NCI-H82 treated with DMSO at 0.1 percent for 48 hours (cell line): Measurements from ENCODE around the gene RNU6-9.

Experiments used
- DNase-seq: peaks from one replicate; lab custom pipeline; 2025; ENCODE audit not compliant: unreplicated experiment; lab: John Stamatoyannopoulos, UW

Gene RNU6-9

GRCh38 chr19:861756-862580 is 31.3 kb upstream of the RNU6-9 start:
- DNase-seq = peak; percentile 74

DNA sequence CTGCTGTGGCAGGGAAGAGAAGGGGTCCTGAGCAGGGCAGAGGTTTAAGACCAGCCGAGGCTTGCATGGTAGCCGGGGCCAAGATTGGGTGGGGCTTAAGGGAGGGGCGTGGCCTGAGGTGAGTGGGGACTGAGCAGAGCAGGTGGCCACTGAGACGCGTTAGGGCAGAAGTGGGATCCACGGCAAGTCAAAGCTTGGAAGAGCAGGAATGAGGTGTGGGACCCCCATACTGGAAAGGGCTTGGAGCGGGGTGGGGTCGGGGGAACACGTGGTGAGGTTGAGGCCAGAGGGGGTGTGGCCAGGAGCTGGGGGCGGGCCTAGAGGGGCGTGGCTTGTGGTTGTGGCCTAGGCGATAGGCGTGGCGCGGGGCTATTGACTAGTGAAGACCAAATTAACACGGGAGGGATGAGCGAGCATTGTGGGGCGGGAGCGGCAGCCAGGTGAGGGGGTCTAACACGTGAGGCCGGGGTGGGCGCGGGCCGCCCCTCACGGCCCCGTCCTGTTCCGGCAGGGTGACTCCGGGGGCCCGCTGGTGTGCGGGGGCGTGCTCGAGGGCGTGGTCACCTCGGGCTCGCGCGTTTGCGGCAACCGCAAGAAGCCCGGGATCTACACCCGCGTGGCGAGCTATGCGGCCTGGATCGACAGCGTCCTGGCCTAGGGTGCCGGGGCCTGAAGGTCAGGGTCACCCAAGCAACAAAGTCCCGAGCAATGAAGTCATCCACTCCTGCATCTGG is 30.5 kb upstream of the RNU6-9 start:
- no peak for DNase-seq

DNA sequence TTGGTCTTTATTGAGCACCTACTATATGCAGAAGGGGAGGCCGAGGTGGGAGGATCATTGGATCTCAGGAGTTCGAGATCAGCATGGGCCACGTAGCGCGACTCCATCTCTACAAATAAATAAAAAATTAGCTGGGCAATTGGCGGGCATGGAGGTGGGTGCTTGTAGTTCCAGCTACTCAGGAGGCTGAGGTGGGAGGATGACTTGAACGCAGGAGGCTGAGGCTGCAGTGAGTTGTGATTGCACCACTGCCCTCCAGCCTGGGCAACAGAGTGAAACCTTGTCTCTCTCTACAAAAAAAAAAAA is 30.0 kb upstream of the RNU6-9 start:
- DNase-seq = no peak

DNA sequence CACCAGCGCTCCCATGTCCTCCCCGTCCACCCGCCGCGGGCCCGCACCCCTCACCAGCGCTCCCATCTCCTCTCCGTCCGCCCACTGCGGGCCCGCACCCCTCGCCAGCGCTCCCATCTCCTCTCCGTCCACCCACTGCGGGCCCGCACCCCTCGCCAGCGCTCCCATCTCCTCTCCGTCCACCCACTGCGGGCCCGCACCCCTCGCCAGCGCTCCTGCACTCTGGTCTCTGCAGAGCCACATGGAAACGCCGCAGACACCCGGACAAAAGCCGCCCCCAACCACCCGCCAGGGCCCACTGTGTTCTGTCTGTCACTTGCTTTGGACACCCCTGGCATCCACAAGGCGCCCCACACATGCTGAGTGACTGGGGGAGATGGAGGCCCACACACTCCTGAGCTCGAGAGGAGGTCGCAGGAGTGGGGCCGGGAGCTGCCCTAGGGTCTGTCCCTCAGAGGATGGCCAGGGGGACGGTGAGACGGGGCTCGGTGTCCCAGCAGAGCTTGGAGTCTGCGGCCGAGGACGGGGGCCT is 26.4 kb upstream of the RNU6-9 start:
- no peak for DNase-seq

DNA sequence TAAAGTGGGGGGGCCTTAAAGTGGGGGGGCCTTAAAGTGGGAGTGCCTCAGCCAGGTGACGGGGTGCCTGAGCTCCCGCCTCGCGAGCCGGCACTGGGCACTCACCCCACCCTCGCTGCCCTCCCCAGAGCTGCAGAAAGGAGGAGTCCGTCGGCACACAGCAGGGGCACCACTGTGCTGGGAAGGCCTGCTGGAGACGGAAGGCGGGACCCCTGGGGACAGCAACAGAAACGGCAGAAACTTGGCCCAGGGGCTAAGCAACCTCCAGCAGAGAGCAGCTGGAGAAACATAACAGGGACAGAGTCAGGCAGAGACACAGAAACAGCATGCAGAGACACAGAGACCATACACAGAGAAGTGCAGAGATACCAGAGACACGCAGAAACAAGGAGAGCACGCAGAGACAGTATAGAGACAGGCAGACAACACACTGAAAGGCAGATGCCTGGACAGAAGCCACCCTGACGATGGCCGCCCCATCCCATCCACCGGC is 25.9 kb upstream of the RNU6-9 start:
- DNase-seq = no peak

- no peak for DNase-seq
Observed at GRCh38 chr19:867855-868457, 25.3 kb upstream of the RNU6-9 start.

GRCh38 chr19:868458-869244 is 24.6 kb upstream of the RNU6-9 start:
- DNase-seq = no peak

- no peak for DNase-seq
Observed at GRCh38 chr19:869245-870177, 23.8 kb upstream of the RNU6-9 start.

GRCh38 chr19:870314-870713 is 23.0 kb upstream of the RNU6-9 start:
- DNase-seq = no peak

- no peak for DNase-seq
Observed at GRCh38 chr19:870963-871401, 22.3 kb upstream of the RNU6-9 start.

DNA sequence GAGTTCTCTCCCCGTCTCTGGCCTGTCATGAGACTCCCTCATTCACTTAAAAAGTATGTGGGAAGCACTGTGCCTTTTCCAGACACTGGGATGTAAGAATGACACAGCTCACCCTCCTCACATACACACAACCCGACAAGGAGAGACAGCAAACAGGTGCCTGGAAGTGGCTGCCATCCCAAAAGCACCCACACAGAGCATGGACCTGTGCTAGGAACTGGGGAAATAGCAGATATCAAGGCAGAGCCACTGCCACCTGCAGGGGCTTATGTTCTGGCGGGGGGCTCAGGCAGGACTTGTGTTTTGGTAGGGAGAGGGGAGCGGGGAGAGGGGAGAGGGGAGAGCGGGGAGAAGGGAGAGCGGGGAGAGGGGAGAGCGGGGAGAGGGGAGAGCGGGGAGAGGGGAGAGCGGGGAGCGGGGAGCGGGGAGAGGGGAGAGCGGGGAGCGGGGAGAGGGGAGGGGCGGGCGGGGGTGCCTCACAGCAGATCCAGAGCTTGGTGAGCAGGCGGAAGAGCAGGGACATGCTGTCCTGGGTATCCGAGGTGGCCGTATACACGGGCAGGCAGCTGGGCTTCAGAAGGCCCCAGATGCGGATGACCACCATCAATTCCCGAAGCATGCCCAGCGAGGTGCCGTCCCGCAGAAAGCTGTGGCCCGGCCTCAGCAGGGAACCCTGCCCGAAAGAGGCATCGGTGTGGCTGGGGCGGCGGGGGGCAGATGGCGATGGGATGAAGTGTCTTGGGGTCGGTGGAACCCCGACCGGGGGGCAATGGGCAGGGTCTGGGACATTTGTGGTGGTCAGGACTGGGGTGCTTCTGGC is 21.6 kb upstream of the RNU6-9 start:
- DNase-seq = no peak

- DNase-seq = peak; percentile 58
Observed at GRCh38 chr19:872266-872951, 20.9 kb upstream of the RNU6-9 start.

DNA sequence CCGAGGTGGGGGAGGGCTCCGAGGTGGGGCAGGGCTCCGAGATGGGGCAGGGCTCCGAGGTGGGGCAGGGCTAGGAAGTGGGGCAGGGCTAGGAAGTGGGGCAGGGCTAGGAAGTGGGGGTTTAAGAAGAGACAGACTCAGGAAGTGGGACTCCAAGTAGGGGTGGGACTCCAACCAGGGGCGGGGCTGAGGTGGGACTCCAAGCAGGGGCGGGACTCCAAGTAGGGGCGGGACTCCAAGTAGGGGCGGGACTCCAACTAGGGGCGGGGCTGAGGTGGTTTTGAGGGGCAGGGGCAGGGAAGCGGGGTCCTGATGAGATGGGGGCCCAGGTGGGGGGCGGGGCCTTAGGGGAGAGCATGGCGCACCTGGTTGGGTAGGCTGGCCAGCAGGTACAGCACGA is 20.2 kb upstream of the RNU6-9 start:
- peak; percentile 16 for DNase-seq

GRCh38 chr19:873561-874041 is 19.7 kb upstream of the RNU6-9 start:
- DNase-seq = no peak

DNA sequence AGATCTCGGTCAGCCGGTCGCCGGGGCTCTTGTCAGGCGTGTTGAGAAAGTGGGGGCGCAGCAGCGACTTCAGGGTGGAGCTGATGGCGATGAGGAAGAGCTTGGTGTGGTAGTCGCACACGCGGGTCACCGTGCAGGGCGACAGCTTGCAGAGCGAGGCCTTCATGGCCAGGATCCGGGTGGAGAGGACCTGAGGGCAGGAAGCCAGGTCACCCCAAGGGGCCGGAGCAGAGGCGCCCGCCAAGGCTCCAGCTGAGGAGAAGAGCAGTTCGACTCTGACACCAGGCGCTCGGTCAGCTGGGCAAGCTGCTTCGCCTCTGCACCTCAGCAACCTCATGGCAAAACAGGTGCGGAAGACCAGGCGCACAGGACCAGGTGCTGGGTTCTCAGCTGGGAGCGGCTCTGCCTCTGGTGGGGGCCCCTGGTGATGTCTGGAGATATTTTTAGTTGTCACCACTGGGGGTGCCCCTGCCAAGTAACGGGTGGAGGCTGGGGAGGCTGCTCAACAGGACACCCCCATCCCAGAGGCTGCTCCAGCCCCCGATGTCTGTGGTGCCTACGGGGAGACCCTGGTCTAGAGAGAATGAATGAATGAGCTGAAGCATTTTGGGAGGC is 17.9 kb upstream of the RNU6-9 start:
- DNase-seq = no peak

GRCh38 chr19:876089-876488 is 17.2 kb upstream of the RNU6-9 start:
- no peak for DNase-seq

DNA sequence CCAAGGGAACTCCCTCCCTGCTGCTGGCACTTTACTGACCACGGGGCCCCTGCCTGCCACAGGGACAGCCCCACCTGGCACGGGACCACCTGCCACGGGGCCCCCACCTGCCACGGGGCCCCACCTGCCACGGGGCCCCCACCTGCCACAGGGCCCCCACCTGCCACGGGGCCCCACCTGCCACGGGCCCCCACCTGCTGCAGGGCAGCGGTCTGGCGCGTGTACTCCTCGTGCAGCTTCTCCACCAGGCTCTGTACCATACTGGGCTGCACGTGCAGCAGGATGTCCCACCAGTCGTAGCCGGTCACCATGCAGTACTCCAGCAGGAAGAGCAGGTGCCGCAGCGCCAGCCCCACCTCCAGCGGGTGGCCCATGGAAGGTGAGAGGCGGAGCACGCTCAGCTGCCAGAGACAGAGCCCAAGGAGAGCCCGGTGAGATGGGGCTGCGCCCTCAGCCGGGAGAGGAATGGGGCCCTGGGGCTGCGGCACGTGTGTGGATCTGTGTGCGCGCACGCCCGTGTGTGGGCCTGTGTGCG is 16.4 kb upstream of the RNU6-9 start:
- no peak for DNase-seq
